Urinary bladder (tissue), 4 donors: ENCODE measurements around the gene PLEKHM3. TPM values are rescaled to one million over a fixed set of nuclear protein-coding genes. Genes with fewer than 3 reads are reported as not detected.

Source experiments
- DNase-seq: peaks from one replicate; pipeline ENCODE4 v3.0.0-alpha.2; 2015; ENCODE audit errors: extremely low spot score
- H3K27ac ChIP-seq: one replicate; pipeline ENCODE4 v1.5.1; 2013; ENCODE audit warnings: low read depth, mild to moderate bottlenecking, moderate library complexity
- H3K36me3 ChIP-seq: one replicate; pipeline ENCODE4 v1.6.1; 2013; ENCODE audit warnings: mild to moderate bottlenecking, moderate library complexity; ENCODE audit not compliant: insufficient read depth
- H3K4me1 ChIP-seq: one replicate; pipeline ENCODE4 v1.6.1; 2013; ENCODE audit warnings: mild to moderate bottlenecking, moderate library complexity; ENCODE audit not compliant: insufficient read depth
- H3K4me3 ChIP-seq: one replicate; pipeline ENCODE4 v1.5.1; 2013; ENCODE audit warnings: low read depth, low read length
- WGBS: extraction: QIAGEN DNeasy Blood & Tissue Kit; methylation state at CpG from one replicate; pipeline ENCODE4 v1.1.7; 2013; 5-methylcytosine and 5-hydroxymethylcytosine counted together
- polyA plus RNA-seq: library from polyadenylated mRNA; stranded (reverse); fragments of 200-250 nt; gene quantifications from one replicate; pipeline ENCODE4 v1.2.3, GENCODE V29; 2013
- total RNA-seq: library from RNA; depleted of rRNA; stranded (reverse); fragments of >200 nt; gene quantifications from one replicate; pipeline ENCODE4 v1.2.3, GENCODE V29; 2014
- donor health status: healthy with polysubstance abuse.
- donor health status: healthy.

Gene PLEKHM3
- total and polyA plus RNA-seq, 2 donors = 5.7 to 30.1 TPM

- H3K4me3 ChIP-seq = no peak overlapping the region
- WGBS = 81% methylated on average over 3 of the region's 3 CpGs
- DNase-seq = no peak
- H3K27ac ChIP-seq = no peak overlapping the region
- no peaks in the 10 kb centered on the region for H3K36me3 ChIP-seq
- no peaks in the 10 kb centered on the region for H3K4me1 ChIP-seq
Measured at GRCh38 chr2:207867056-207867455, 158.3 kb downstream of the PLEKHM3 start.

- H3K27ac ChIP-seq = no peak overlapping the region
- H3K4me3 ChIP-seq = no peak overlapping the region
- WGBS = 91% methylated on average over 5 of the region's 5 CpGs
- no peaks in the 10 kb centered on the region for H3K36me3 ChIP-seq
- H3K4me1 ChIP-seq = no peaks in the 10 kb centered on the region
- no peak for DNase-seq
Measured at GRCh38 chr2:207865210-207865609, 160.1 kb downstream of the PLEKHM3 start.

DNA sequence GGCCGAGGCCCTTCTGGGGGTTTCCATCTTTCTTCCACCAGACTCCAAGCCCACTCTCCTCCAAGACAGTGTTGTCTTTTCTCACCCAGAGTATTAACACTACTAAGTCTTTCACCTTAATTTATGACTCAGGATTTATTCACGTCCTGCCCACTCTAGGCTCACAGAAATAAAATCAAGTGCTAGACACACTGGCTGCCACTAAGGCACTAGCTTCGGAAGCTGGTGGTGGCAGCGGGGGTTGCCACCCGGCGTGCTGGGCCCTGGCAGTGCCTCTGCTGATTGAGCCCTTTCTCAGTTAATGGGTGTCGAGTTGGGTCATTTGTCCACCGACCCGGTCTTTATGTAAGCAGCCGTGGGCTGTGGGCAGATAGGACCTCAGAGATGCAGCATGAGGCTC, 162.0 kb downstream of the PLEKHM3 start:
- no peak overlapping the region for H3K27ac ChIP-seq
- no peak for DNase-seq
- WGBS = 94% methylated on average over 10 of the region's 10 CpGs
- H3K4me1 ChIP-seq = no peaks in the 10 kb centered on the region
- no peak overlapping the region for H3K4me3 ChIP-seq
- H3K36me3 ChIP-seq = no peaks in the 10 kb centered on the region

DNA sequence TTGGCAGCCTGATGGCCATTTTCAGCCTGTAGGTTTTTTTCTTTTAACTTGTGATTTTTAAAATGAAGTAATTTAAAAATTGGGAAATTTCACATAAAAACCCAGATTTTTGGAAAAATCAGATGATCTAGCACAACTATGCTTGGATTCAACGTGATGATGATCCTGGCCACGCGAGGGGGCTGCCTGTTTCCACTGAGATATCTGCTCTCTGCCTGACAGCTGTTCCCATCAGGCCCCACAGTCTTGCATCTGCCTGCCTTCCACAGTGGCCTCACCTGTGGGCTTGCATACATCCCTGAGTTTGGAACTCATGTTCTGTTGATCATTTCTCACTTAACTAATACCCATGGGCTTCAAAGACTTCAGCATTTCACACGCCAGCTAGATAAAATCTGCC, 163.5 kb downstream of the PLEKHM3 start:
- Histone ChIP-seq H3K27ac (no peak overlapping the region), H3K4me1 (no peaks in the 10 kb centered on the region), H3K36me3 (no peaks in the 10 kb centered on the region), H3K4me3 (no peak overlapping the region)
- WGBS = 78% methylated on average over 4 of the region's 4 CpGs
- no peak for DNase-seq

- Histone ChIP-seq H3K27ac (no peak overlapping the region), H3K4me1 (no peaks in the 10 kb centered on the region), H3K4me3 (no peak overlapping the region), H3K36me3 (no peaks in the 10 kb centered on the region)
- no peak for DNase-seq
- 91% methylated on average over 3 of the region's 3 CpGs for WGBS
Measured at GRCh38 chr2:207860685-207861084, 164.6 kb downstream of the PLEKHM3 start.

- no peaks in the 10 kb centered on the region for H3K4me1 ChIP-seq
- WGBS = 90% methylated on average over 3 of the region's 3 CpGs
Measured at GRCh38 chr2:207855591-207855990, 169.7 kb downstream of the PLEKHM3 start.

GRCh38 chr2:207854484-207855440, 170.6 kb downstream of the PLEKHM3 start:
- WGBS = 63% methylated on average over 2 of the region's 2 CpGs

More at GRCh38 chr2:207855591-207855990, 169.7 kb downstream of the PLEKHM3 start:
- DNase-seq = no peak
- Histone ChIP-seq H3K27ac (no peak overlapping the region), H3K4me3 (no peak overlapping the region), H3K36me3 (no peaks in the 10 kb centered on the region)

GRCh38 chr2:207852791-207853190, 172.5 kb downstream of the PLEKHM3 start:
- DNase-seq = no peak
- H3K4me3 ChIP-seq = no peak overlapping the region
- 100% methylated on average over 3 of the region's 3 CpGs for WGBS
- H3K36me3 ChIP-seq = no peaks in the 10 kb centered on the region
- H3K4me1 ChIP-seq = no peaks in the 10 kb centered on the region
- no peak overlapping the region for H3K27ac ChIP-seq

More at GRCh38 chr2:207854484-207855440, 170.6 kb downstream of the PLEKHM3 start:
- Histone ChIP-seq H3K4me1 (no peaks in the 10 kb centered on the region), H3K27ac (no peak overlapping the region), H3K4me3 (no peak overlapping the region), H3K36me3 (no peaks in the 10 kb centered on the region)
- DNase-seq = no peak

- Histone ChIP-seq H3K27ac (no peak overlapping the region), H3K4me1 (peaks cover 1% of the 10 kb centered on the region), H3K4me3 (no peak overlapping the region), H3K36me3 (no peaks in the 10 kb centered on the region)
- no peak for DNase-seq
- 76% methylated on average over 1 of the region's 1 CpG for WGBS
Measured at GRCh38 chr2:207849443-207849842, 175.9 kb downstream of the PLEKHM3 start.

DNA sequence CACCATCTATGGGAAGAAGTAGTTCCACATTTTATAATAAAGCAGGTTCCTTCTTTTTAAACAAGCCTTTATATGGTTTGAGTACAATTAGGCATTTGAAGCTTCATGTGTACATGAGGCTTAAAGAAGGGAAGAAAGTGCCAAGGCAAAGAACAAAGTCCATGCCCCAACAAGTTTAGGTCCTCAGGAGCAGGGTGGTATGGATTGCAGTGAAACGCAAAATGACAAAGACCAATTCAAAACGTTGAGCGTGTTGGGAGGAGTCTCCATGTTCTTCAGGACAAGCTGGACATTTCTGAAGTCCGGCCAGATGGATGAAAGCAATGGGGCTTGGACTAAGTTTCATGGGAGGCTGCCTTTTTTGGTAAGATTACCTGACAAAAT, 176.8 kb downstream of the PLEKHM3 start:
- Histone ChIP-seq H3K36me3 (no peaks in the 10 kb centered on the region), H3K27ac (no peak overlapping the region), H3K4me1 (peaks cover 1% of the 10 kb centered on the region), H3K4me3 (no peak overlapping the region)
- WGBS = 89% methylated on average over 4 of the region's 4 CpGs
- no peak for DNase-seq

GRCh38 chr2:207847807-207848544, 177.4 kb downstream of the PLEKHM3 start:
- DNase-seq = no peak
- H3K4me1 ChIP-seq = peaks cover 1% of the 10 kb centered on the region
- no peak overlapping the region for H3K4me3 ChIP-seq
- WGBS = 74% methylated on average over 4 of the region's 4 CpGs
- H3K36me3 ChIP-seq = no peaks in the 10 kb centered on the region
- H3K27ac ChIP-seq = no peak overlapping the region

DNA sequence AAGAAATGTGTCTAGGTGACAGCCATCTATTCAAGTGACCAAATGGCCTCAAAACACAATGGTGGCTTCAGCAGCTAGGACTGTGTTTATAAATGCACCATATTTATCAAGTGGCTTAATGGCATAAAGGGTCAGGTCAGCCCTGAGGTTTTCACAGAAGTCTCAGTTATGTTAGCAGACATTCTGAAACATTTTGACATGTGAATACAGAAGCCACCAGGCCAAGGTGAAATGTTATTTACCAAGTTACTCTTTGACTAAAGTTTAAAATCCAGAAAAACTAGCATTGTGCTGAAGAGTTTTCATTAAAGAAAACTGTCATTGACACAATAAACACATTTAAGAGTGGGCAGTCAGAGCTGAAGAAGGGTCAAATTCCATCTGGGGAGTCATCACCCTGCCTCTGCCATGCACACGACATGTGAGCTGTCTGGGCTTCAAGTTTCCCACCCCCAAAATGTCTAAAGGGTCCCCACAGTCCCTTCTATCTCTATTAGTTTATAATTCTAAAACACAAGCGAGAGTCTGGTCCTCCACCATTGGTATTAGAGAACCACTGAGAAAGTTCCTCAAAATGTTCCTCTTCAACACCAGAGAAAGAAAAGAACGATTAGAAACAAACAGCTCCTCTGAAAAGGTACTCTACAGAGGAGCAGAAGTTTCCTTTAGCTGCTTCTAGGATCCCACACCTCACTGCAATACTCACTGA, 178.1 kb downstream of the PLEKHM3 start:
- peaks cover 1% of the 10 kb centered on the region for H3K4me1 ChIP-seq
- 86% methylated on average over 3 of the region's 3 CpGs for WGBS
- H3K27ac ChIP-seq = no peak overlapping the region
- H3K4me3 ChIP-seq = no peak overlapping the region
- DNase-seq = no peak
- no peaks in the 10 kb centered on the region for H3K36me3 ChIP-seq

GRCh38 chr2:207845202-207845864, 180.0 kb downstream of the PLEKHM3 start:
- H3K4me3 ChIP-seq = no peak overlapping the region
- H3K27ac ChIP-seq = no peak overlapping the region
- 69% methylated on average over 3 of the region's 3 CpGs for WGBS
- H3K36me3 ChIP-seq = no peaks in the 10 kb centered on the region
- DNase-seq = no peak
- H3K4me1 ChIP-seq = peaks cover 1% of the 10 kb centered on the region
